ENCODE results near the gene MAP2K4. TPM values are rescaled to one million over a fixed set of nuclear protein-coding genes. Genes with fewer than 3 reads are reported as not detected.
"Not testable (repeated sequence)": the region's sequence is repeated elsewhere in the genome, so short reads cannot be mapped to it uniquely, and the experiment has no call there.

Gene MAP2K4
- total RNA-seq, 1 experiment from 2014 or later = 33.1 TPM

GRCh38 chr17:12137859-12138258 is 117.2 kb downstream of the MAP2K4 start:
- DNase-seq (ENCODE audit: low read depth) = no peak

GRCh38 chr17:12140685-12141084 is 120.0 kb downstream of the MAP2K4 start:
- no peak for DNase-seq (ENCODE audit: low read depth)

- not testable (repeated sequence) for DNase-seq (ENCODE audit: low read depth)
Observed at GRCh38 chr17:12162187-12162586, 141.5 kb downstream of the MAP2K4 start.

- DNase-seq (ENCODE audit: low read depth) = no peak
Observed at GRCh38 chr17:12164085-12164484, 143.4 kb downstream of the MAP2K4 start.

GRCh38 chr17:12178644-12179330 is 158.1 kb downstream of the MAP2K4 start:
- no peak for DNase-seq (ENCODE audit: low read depth)

- peak; percentile 40 for DNase-seq (ENCODE audit: low read depth)
Observed at GRCh38 chr17:12180644-12181261, 160.1 kb downstream of the MAP2K4 start.

GRCh38 chr17:12187658-12188057 is 167.0 kb downstream of the MAP2K4 start:
- DNase-seq (ENCODE audit: low read depth) = no peak

GRCh38 chr17:12193144-12193735 is 172.6 kb downstream of the MAP2K4 start:
- no peak for DNase-seq (ENCODE audit: low read depth)

Other genes starting within 250 kb of the MAP2K4 start
- 7.9 and 8.1 TPM in 2 replicates for gene ZNF18, start 23.4 kb upstream of the MAP2K4 start, total RNA-seq (2014; rRNA removed)

Measured in LHCN-M2 (cell line).